Astrocyte (in vitro differentiated cells and primary cell): ENCODE measurements around the gene CCDC6. TPM values are rescaled to one million over a fixed set of nuclear protein-coding genes. Genes with fewer than 3 reads are reported as not detected.

Experiments used
- DNase-seq: peaks from one replicate; pipeline ENCODE4 v3.0.0-alpha.2; 2010; ENCODE audit warnings: low read depth
- FAIRE-seq: peaks from 2 replicates; lab custom pipeline; 2011; peaks lifted over from hg19 to GRCh38; lab: Jason Lieb, UNC
- H2AFZ ChIP-seq: 2 replicates; pipeline ENCODE4 v1.6.0; 2012; ENCODE audit warnings: low read depth, low read length, inconsistent platforms
- H3K27ac ChIP-seq: 2 replicates; pipeline ENCODE4 v1.5.1; 2011; ENCODE audit warnings: low read depth, low read length, inconsistent platforms
- H3K27me3 ChIP-seq: 2 replicates; pipeline ENCODE4 v1.6.0; 2011; ENCODE audit warnings: low read length, inconsistent platforms; ENCODE audit not compliant: insufficient read depth
- H3K36me3 ChIP-seq: 2 replicates; pipeline ENCODE4 v1.5.1; 2011; ENCODE audit warnings: low read length, inconsistent platforms; ENCODE audit not compliant: insufficient read depth
- H3K4me1 ChIP-seq: 2 replicates; pipeline ENCODE4 v1.5.1; 2011; ENCODE audit warnings: low read length, inconsistent platforms; ENCODE audit not compliant: insufficient read depth
- H3K4me2 ChIP-seq: 2 replicates; pipeline ENCODE4 v1.6.0; 2012; ENCODE audit warnings: low read length, inconsistent platforms
- H3K4me3 ChIP-seq: 2 replicates; pipeline ENCODE4 v1.5.1; 2011; ENCODE audit warnings: low read depth, mild to moderate bottlenecking, low read length, inconsistent platforms; ENCODE audit not compliant: insufficient read depth
- H3K79me2 ChIP-seq: 2 replicates; pipeline ENCODE4 v1.6.0; 2012; ENCODE audit warnings: mild to moderate bottlenecking, low read length, inconsistent platforms; ENCODE audit not compliant: insufficient read depth
- H3K9ac ChIP-seq: 2 replicates; pipeline ENCODE4 v1.6.0; 2012; ENCODE audit warnings: mild to moderate bottlenecking, low read length, inconsistent platforms
- H3K9me3 ChIP-seq: 2 replicates; pipeline ENCODE4 v1.5.1; 2012; ENCODE audit warnings: low read depth, mild to moderate bottlenecking, low read length, inconsistent platforms; ENCODE audit not compliant: insufficient read depth
- H4K20me1 ChIP-seq: 2 replicates; pipeline ENCODE4 v1.6.0; 2012; ENCODE audit warnings: low read length, inconsistent platforms; ENCODE audit not compliant: insufficient read depth
- H3K27ac Mint-ChIP-seq: one replicate; pipeline ENCODE4 v1.8.0; 2021; ENCODE audit warnings: mild to moderate bottlenecking, mixed read lengths; ENCODE audit not compliant: unreplicated experiment
- H3K27me3 Mint-ChIP-seq: one replicate; pipeline ENCODE4 v1.8.0; 2021; ENCODE audit warnings: low read depth, mixed read lengths; ENCODE audit not compliant: unreplicated experiment
- H3K36me3 Mint-ChIP-seq: one replicate; pipeline ENCODE4 v1.8.0; 2021; ENCODE audit warnings: low read depth, mixed read lengths; ENCODE audit not compliant: unreplicated experiment
- H3K4me1 Mint-ChIP-seq: one replicate; pipeline ENCODE4 v1.8.0; 2021; ENCODE audit warnings: low read depth, mixed read lengths; ENCODE audit not compliant: unreplicated experiment
- H3K4me3 Mint-ChIP-seq: one replicate; pipeline ENCODE4 v1.8.0; 2021; ENCODE audit warnings: mild to moderate bottlenecking, moderate library complexity, mixed read lengths; ENCODE audit not compliant: unreplicated experiment
- H3K9me3 Mint-ChIP-seq: one replicate; pipeline ENCODE4 v1.8.0; 2021; ENCODE audit warnings: mild to moderate bottlenecking, mixed read lengths; ENCODE audit not compliant: unreplicated experiment
- CTCF ChIP-seq: IDR thresholded peaks from 2 replicates; pipeline ENCODE4 v1.5.1; 2011; ENCODE audit warnings: low read depth, mild to moderate bottlenecking, inconsistent platforms, low read length, moderate library complexity; ENCODE audit not compliant: insufficient read depth
- EZH2 ChIP-seq: IDR thresholded peaks from 2 replicates; pipeline ENCODE4 v1.6.1; 2012; ENCODE audit warnings: mild to moderate bottlenecking, low read length, inconsistent platforms; ENCODE audit not compliant: insufficient read depth
- total RNA-seq: library from RNA; stranded (reverse); gene quantifications from 2 replicates; pipeline ENCODE4 v1.2.1, GENCODE V29; 2021

CCDC6 gene
- total RNA-seq, 1 donor from 2014 or later: 69.4 TPM

- Histone ChIP-seq H3K79me2 (peaks cover 71% of the 10 kb centered on the region), H2AFZ (no peak overlapping the region), H3K27me3 (no peaks in the 10 kb centered on the region), H3K36me3 (no peaks in the 10 kb centered on the region), H3K4me1 (peaks cover 5% of the 10 kb centered on the region), H3K9me3 (no peaks in the 10 kb centered on the region), H3K4me3 (no peak overlapping the region), H4K20me1 (peaks cover 53% of the 10 kb centered on the region), H3K9ac (no peak overlapping the region), H3K27ac (no peak overlapping the region), H3K4me2 (no peak overlapping the region)
- peaks cover 4% of the 10 kb centered on the region for H3K9me3 Mint-ChIP-seq
- peaks cover 6% of the 10 kb centered on the region for H3K36me3 Mint-ChIP-seq
- H3K4me1 Mint-ChIP-seq: peaks cover 27% of the 10 kb centered on the region
- no peak for FAIRE-seq
- TF ChIP-seq EZH2 (no peak), CTCF (no peak)
- DNase-seq: no peak
- H3K27me3 Mint-ChIP-seq: no peaks in the 10 kb centered on the region
- no peak overlapping the region for H3K4me3 Mint-ChIP-seq
- H3K27ac Mint-ChIP-seq: no peak overlapping the region
Measured at GRCh38 chr10:59854571-59854970, 51.8 kb downstream of the CCDC6 start.

DNA sequence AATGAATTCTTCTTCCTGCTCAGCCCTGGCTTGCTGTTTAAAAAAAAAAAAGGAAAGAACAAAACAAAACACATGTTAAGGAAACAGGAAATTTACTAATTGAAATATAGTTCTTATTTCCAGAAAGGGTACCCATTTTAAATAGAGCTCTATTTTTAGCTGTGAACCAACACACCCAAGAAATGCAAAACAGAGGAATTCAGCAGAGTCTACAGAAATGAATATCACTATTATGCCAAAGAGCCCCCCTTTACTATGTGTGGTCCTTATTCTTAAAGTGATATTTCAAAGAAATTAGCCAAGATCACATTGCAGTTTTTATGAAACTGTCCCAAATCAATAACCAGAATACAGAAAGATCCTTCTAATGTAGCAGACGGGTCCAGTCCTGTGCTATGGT lies 53.7 kb downstream of the CCDC6 start:
- DNase-seq: no peak
- no peak overlapping the region for H3K4me2 ChIP-seq
- H3K9me3 Mint-ChIP-seq: peaks cover 4% of the 10 kb centered on the region
- no peak for FAIRE-seq
- TF ChIP-seq CTCF (no peak), EZH2 (no peak)
- H3K4me3 Mint-ChIP-seq: no peak overlapping the region
- H3K79me2 ChIP-seq: peaks cover 53% of the 10 kb centered on the region
- no peaks in the 10 kb centered on the region for H3K9me3 ChIP-seq
- H3K27me3 ChIP-seq: no peaks in the 10 kb centered on the region
- H3K36me3 ChIP-seq: no peaks in the 10 kb centered on the region
- no peak overlapping the region for H3K4me3 ChIP-seq
- no peak overlapping the region for H2AFZ ChIP-seq
- no peak overlapping the region for H3K9ac ChIP-seq
- H3K27me3 Mint-ChIP-seq: no peaks in the 10 kb centered on the region
- H3K4me1 ChIP-seq: peaks cover 3% of the 10 kb centered on the region
- H3K36me3 Mint-ChIP-seq: peaks cover 7% of the 10 kb centered on the region
- peaks cover 36% of the 10 kb centered on the region for H4K20me1 ChIP-seq
- H3K27ac Mint-ChIP-seq: no peak overlapping the region
- peaks cover 14% of the 10 kb centered on the region for H3K4me1 Mint-ChIP-seq
- H3K27ac ChIP-seq: no peak overlapping the region

- Mint-ChIP-seq H3K27ac (no peak overlapping the region), H3K27me3 (no peaks in the 10 kb centered on the region), H3K9me3 (peaks cover 4% of the 10 kb centered on the region), H3K36me3 (peaks cover 8% of the 10 kb centered on the region), H3K4me3 (no peak overlapping the region), H3K4me1 (peaks cover 9% of the 10 kb centered on the region)
- Histone ChIP-seq H4K20me1 (peaks cover 30% of the 10 kb centered on the region), H3K36me3 (no peaks in the 10 kb centered on the region), H3K9me3 (no peaks in the 10 kb centered on the region), H3K9ac (no peak overlapping the region), H2AFZ (no peak overlapping the region), H3K27ac (no peak overlapping the region), H3K4me2 (no peak overlapping the region), H3K4me3 (no peak overlapping the region), H3K4me1 (no peaks in the 10 kb centered on the region), H3K79me2 (peaks cover 45% of the 10 kb centered on the region), H3K27me3 (no peaks in the 10 kb centered on the region)
- DNase-seq (no peak), FAIRE-seq (no peak)
- no peak for TF ChIP-seq EZH2
- no peak for TF ChIP-seq CTCF
Measured at GRCh38 chr10:59851864-59852263, 54.5 kb downstream of the CCDC6 start.
